HCT116 (cell line): ENCODE measurements around the gene PEG3.

Experiments
- CBX3 ChIP-seq: IDR thresholded peaks from 2 replicates; pipeline ENCODE4 v1.6.1; 2012; ENCODE audit warnings: low read depth
- EGR1 ChIP-seq: IDR thresholded peaks from 2 replicates; pipeline ENCODE4 v1.6.1; 2012; ENCODE audit warnings: low read depth
- EZH2 ChIP-seq: fragments of 200-600 bp; sonication (generic); IDR thresholded peaks from 2 replicates; pipeline ENCODE4 v1.6.1; 2017; ENCODE audit warnings: antibody characterized with exemption, mixed run types
- EZH2phosphoT487 ChIP-seq: fragments of 200-600 bp; IDR thresholded peaks from 2 replicates; pipeline ENCODE4 v1.6.1; 2018; ENCODE audit warnings: antibody characterized with exemption, borderline replicate concordance
- POLR2A ChIP-seq: IDR thresholded peaks from 2 replicates; pipeline ENCODE4 v1.7.0; 2011; ENCODE audit warnings: borderline replicate concordance; ENCODE audit not compliant: insufficient read depth, insufficient read length; ENCODE audit errors: extremely low read depth
- RAD21 ChIP-seq: IDR thresholded peaks from 2 replicates; pipeline ENCODE4 v1.6.1; 2012; ENCODE audit warnings: low read depth, mild to moderate bottlenecking
- YY1 ChIP-seq: IDR thresholded peaks from 2 replicates; pipeline ENCODE4 v1.6.1; 2011; ENCODE audit warnings: low read length, low read depth, moderate library complexity, mild to moderate bottlenecking; ENCODE audit not compliant: insufficient replicate concordance; ENCODE audit errors: extremely low read depth
- ZFX ChIP-seq: fragments of 450-650 bp; IDR thresholded peaks from 2 replicates; pipeline ENCODE4 v1.6.1; 2017
- ZNF274 ChIP-seq: fragments of 200-500 bp; sonication (Bioruptor generic); IDR thresholded peaks from 2 replicates; pipeline ENCODE4 v1.6.1; 2014; ENCODE audit warnings: mild to moderate bottlenecking, low read depth, low read length, inconsistent platforms
- TF ChIP-seq, protein P1 (sequence below), 3 experiments: fragments of 200-600 bp in 1 of 3; sonication (generic) in 1 of 3; IDR thresholded peaks in 2 of 3; conservative IDR thresholded peaks in 1 of 3; 2 replicates each; pipeline ENCODE4 v1.5.1; 2012 to 2017; ENCODE audit warnings: low read depth in 2 of 3, low read length in 2 of 3, antibody characterized with exemption in 1 of 3, borderline replicate concordance in 1 of 3, control low read depth in 1 of 3, mild to moderate bottlenecking in 1 of 3, mixed read lengths in 1 of 3, mixed run types in 1 of 3, moderate library complexity in 1 of 3; ENCODE audit not compliant: insufficient read depth in 1 of 3
- TF ChIP-seq, protein P2 (sequence below): IDR thresholded peaks from 2 replicates; pipeline ENCODE4 v1.6.1; 2012
- TF ChIP-seq, protein P3 (sequence below): IDR thresholded peaks from 2 replicates; pipeline ENCODE4 v1.6.1; 2012
- TF ChIP-seq, protein P4 (sequence below): IDR thresholded peaks from 2 replicates; pipeline ENCODE4 v1.6.1; 2011; ENCODE audit warnings: mild to moderate bottlenecking, low read length, moderate library complexity; ENCODE audit not compliant: insufficient replicate concordance; ENCODE audit errors: extremely low read depth

DNA sequence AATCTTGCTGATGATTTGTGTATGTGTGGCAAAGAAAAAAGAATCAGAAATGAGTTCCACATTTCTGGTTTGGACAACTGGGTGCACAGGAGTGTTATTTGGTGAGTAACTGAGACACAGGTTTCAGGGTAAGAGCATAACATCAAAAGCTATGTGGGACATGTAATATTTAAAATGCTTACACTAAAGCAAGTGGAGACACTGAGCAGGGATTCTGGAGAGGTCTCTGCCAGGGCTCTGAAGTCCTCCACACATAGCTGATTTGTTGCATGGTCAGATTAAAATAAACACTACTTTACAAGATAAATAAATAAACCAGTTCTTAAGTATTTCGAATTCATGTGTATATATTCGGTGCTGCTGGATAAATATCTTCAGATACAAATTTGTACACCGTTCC is 16.3 kb upstream of the PEG3 start:
- TF ChIP-seq EGR1 (no peak), EZH2phosphoT487 (no peak), CBX3 (no peak), EZH2 (no peak), YY1 (no peak), POLR2A (no peak), RAD21 (no peak), ZFX (no peak), ZNF274 (no peak)
- TF ChIP-seq, protein P1, sequence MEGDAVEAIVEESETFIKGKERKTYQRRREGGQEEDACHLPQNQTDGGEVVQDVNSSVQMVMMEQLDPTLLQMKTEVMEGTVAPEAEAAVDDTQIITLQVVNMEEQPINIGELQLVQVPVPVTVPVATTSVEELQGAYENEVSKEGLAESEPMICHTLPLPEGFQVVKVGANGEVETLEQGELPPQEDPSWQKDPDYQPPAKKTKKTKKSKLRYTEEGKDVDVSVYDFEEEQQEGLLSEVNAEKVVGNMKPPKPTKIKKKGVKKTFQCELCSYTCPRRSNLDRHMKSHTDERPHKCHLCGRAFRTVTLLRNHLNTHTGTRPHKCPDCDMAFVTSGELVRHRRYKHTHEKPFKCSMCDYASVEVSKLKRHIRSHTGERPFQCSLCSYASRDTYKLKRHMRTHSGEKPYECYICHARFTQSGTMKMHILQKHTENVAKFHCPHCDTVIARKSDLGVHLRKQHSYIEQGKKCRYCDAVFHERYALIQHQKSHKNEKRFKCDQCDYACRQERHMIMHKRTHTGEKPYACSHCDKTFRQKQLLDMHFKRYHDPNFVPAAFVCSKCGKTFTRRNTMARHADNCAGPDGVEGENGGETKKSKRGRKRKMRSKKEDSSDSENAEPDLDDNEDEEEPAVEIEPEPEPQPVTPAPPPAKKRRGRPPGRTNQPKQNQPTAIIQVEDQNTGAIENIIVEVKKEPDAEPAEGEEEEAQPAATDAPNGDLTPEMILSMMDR (IDR thresholded peaks at IDR 0.05 in 2 of 3, conservative IDR thresholded peaks at IDR 0.05 in 1 of 3; ENCODE audit: borderline replicate concordance in 1 of 3, insufficient read depth in 1 of 3, low read depth in 2 of 3, low read length in 2 of 3) = no peak
- TF ChIP-seq, protein P2, sequence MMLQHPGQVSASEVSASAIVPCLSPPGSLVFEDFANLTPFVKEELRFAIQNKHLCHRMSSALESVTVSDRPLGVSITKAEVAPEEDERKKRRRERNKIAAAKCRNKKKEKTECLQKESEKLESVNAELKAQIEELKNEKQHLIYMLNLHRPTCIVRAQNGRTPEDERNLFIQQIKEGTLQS = no peak
- TF ChIP-seq, protein P3, sequence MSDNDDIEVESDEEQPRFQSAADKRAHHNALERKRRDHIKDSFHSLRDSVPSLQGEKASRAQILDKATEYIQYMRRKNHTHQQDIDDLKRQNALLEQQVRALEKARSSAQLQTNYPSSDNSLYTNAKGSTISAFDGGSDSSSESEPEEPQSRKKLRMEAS = no peak
- TF ChIP-seq, protein P4, sequence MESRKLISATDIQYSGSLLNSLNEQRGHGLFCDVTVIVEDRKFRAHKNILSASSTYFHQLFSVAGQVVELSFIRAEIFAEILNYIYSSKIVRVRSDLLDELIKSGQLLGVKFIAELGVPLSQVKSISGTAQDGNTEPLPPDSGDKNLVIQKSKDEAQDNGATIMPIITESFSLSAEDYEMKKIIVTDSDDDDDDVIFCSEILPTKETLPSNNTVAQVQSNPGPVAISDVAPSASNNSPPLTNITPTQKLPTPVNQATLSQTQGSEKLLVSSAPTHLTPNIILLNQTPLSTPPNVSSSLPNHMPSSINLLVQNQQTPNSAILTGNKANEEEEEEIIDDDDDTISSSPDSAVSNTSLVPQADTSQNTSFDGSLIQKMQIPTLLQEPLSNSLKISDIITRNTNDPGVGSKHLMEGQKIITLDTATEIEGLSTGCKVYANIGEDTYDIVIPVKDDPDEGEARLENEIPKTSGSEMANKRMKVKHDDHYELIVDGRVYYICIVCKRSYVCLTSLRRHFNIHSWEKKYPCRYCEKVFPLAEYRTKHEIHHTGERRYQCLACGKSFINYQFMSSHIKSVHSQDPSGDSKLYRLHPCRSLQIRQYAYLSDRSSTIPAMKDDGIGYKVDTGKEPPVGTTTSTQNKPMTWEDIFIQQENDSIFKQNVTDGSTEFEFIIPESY = no peak
